Activated T-cell treated with anti-CD3 and anti-CD28 coated beads for 24 hours (primary cell): ENCODE results near the gene CLASP1.
"Not testable (repeated sequence)": the region's sequence is repeated elsewhere in the genome, so short reads cannot be mapped to it uniquely, and the experiment has no call there.

Experiments used
- DNase-seq: peaks from one replicate; pipeline ENCODE4 v3.0.0-alpha.2; 2020; ENCODE audit warnings: low read depth

CLASP1 gene

DNA sequence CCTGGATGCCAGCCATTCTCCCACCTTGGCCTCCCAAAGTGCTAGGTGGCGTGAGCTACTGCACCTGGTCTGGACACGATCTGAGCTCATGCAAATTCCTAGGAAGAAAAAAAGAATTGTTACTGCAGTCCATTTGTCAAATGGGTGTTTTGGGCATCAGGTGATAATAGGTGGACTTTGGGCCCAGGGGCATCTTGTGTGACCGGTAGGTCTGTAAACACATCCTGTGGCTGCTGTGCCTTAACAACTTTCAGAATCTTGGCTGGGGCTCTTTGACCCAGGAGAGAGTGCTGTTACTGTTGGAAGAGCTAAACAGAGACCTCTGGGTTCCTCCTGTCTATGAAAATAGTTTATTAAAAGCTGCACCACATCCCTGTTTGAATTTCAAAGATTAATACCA is 329.3 kb downstream of the CLASP1 start:
- DNase-seq = no peak

- no peak for DNase-seq
Observed at GRCh38 chr2:121316986-121317385, 332.3 kb downstream of the CLASP1 start.

DNA sequence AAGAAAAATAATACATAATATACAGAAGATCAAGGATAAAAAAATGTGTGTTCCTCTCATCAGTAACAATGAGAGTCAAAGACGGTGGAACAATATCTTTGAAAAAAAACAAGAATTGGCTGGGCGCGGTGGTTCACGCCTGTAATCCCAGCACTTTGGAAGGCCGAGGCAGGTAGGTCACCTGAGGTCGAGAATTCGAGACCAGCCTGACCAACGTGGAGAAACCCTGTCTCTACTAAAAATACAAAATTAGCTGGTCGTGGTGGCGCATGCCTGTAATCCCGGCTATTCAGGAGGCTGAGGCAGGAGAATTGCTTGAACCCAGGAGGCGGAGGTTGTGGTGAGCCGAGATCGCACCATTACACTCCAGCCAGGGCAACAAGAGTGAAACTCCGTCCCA is 335.6 kb downstream of the CLASP1 start:
- DNase-seq = not testable (repeated sequence)

GRCh38 chr2:121309801-121310200 is 339.5 kb downstream of the CLASP1 start:
- DNase-seq = no peak

GRCh38 chr2:121309323-121309722 is 339.9 kb downstream of the CLASP1 start:
- no peak for DNase-seq

GRCh38 chr2:121307048-121307447 is 342.2 kb downstream of the CLASP1 start:
- DNase-seq = no peak

DNA sequence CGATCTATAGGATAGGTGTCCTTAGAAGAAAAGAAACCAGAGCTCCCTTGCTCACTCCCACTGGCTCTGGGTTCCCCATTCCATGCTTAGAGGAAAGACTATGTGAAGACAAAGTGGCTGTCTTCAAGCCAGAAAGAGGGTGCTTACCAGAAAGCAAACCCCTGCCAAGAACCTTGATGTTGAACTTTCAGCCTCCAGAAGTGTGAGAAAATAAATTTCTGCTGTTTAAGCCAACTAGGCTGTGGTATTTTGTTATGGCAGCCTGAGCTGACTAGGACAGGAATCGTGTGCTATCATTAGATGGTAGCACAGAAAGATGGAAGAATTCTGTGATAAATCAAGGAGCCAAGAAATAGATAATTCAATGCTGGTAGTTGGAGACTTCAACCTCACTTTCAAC is 344.3 kb downstream of the CLASP1 start:
- DNase-seq = no peak

- no peak for DNase-seq
Observed at GRCh38 chr2:121303531-121304263, 345.6 kb downstream of the CLASP1 start.

DNA sequence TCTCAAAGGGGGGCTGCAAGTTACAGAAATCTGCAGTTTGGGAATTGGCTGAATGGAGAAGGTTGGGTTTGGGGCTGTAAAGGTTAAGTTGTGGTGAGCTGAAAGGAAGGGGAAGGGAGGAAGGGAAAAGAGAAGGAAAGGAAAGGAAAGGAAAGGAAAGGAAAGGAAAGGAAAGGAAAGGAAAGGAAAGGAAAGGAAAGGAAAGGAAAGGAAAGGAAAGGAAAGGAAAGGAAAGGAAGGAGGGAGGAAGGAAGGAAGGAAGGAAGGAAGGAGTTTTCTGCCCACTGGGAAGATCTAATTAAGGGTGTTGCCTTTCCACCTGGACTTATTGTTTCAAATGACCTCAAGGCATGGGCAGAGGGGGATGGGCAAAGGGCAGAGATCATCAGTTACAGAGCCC is 348.1 kb downstream of the CLASP1 start:
- not testable (repeated sequence) for DNase-seq

- no peak for DNase-seq
Observed at GRCh38 chr2:121298476-121298875, 350.8 kb downstream of the CLASP1 start.

- not testable (repeated sequence) for DNase-seq
Observed at GRCh38 chr2:121297866-121298265, 351.4 kb downstream of the CLASP1 start.

DNA sequence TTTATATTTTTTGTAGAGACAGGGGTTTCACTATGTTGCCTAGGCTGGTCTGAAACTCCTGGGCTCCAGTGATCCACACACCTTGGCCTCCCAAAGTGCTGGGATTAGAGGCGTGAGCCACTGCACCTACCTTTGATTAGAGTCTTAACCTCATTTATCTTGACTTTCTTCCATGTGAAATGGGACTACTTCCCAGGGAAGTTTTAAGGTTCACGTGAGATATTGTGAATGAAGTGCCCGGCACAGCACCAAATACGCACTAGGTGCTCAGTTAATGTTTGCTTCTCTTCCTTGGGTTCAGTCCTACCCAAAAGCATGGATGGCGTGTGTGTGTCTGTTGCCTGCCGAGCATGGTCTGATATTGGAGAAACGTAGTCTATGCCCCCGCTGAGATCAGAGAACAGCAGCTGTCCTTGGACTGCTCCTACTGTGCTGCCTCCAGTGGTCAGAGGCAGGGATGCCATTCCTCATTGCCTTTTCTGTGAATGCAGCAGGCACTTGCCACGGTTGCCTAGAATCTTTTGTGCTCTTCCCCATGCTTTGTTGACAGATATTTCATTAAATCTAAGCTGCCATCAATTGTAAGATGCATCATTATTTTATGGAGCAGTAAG is 351.9 kb downstream of the CLASP1 start:
- no peak for DNase-seq

GRCh38 chr2:121295911-121296650 is 353.2 kb downstream of the CLASP1 start:
- no peak for DNase-seq

DNA sequence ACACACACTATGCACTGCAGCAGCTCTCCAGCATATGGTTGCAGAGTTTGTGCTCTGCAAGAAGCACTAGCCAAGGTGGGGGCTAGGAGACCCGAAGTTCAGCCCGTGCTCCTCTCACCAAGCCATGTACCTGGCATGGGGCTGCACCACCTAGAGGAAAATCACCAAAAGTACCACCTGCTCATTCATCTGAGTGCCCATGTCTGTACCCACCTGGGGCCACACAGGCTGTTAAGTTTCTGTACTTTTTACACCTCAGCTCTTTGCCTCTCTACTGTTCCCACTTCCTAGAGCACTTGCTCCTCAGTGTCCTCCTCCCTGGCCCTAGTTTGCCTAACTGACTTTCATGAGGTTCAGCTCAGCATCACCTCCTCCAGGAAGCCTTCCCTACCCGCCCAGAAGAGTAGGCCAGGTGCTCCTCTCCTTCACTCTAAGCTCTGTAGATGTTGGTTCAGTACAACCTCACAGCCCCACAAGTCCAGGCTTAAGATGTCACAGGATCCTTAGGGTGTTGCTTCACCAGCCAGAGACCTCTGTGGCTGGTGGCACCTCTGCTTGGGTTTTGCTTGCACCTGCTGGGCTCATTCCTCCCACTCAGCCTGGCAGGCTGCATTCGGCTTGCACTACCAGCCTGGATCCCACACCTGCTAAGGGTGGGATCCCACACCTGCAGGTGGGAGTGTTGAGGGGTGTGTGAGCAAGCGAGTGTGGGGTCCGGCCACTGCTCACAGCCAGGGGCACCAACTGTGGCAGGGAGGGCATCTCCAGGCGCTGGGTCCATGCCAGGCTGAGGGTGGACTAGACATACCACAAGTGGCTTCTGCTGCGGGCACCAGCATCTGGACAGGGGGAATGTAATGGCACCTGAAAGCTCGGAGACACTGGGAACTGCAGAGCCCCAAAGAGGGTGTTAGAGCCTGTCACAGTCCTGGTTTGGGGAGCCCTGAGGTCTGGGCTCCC is 354.1 kb downstream of the CLASP1 start:
- DNase-seq = no peak

GRCh38 chr2:121293450-121294325 is 355.6 kb downstream of the CLASP1 start:
- no peak for DNase-seq

- no peak for DNase-seq
Observed at GRCh38 chr2:121291251-121291580, 358.0 kb downstream of the CLASP1 start.

- DNase-seq = no peak
Observed at GRCh38 chr2:121289271-121289670, 360.0 kb downstream of the CLASP1 start.

GRCh38 chr2:121288454-121289231 is 360.6 kb downstream of the CLASP1 start:
- DNase-seq = no peak

GRCh38 chr2:121287956-121288355 is 361.3 kb downstream of the CLASP1 start:
- DNase-seq = no peak
